ENCODE results near the gene MAPK10. TPM values are rescaled to one million over a fixed set of nuclear protein-coding genes. Genes with fewer than 3 reads are reported as not detected.

MAPK10 gene
- total and polyA plus RNA-seq, 9 of the 15 experiments (the other 6 are each of a cell fraction or from before 2014, with no cell fraction given): 0.10 to 0.53 (median 0.18) TPM; not detected in 4

DNA sequence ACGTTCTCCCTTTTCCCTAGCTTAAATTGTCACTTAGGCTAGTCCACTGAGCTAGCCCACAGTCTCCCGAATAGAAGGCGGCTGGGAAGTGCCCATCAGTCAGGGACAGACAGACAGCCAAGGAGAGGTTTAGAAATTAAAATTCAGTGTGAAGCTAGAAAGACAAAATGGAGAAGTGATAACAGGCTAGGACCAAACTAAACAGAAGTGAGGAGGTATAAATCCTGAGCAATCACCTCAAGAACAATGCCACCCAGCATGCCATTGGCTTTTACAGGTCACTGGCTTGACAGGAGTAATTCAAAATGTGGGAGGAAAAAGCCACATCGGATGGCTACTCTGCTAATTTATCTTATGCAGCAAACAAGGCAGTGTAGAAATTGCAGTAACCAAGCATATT is 138.9 kb downstream of the MAPK10 start (continued):
- TF ChIP-seq DIDO1 (tag; IDR thresholded peaks at IDR 0.05; ENCODE audit: low read depth) (no peak), ZNF778 (CRISPR knock-in tag; IDR thresholded peaks at IDR 0.05) (no peak), MYC (IDR thresholded peaks at IDR 0.05; ENCODE audit: low read depth, low read length) (no peak), MYC (CRISPR knock-in tag; IDR thresholded peaks at IDR 0.05; ENCODE audit: borderline replicate concordance, low read depth) (no peak), XRCC5 (IDR thresholded peaks at IDR 0.05; ENCODE audit: low read depth, low read length) (no peak)
- TF ChIP-seq, protein P1, sequence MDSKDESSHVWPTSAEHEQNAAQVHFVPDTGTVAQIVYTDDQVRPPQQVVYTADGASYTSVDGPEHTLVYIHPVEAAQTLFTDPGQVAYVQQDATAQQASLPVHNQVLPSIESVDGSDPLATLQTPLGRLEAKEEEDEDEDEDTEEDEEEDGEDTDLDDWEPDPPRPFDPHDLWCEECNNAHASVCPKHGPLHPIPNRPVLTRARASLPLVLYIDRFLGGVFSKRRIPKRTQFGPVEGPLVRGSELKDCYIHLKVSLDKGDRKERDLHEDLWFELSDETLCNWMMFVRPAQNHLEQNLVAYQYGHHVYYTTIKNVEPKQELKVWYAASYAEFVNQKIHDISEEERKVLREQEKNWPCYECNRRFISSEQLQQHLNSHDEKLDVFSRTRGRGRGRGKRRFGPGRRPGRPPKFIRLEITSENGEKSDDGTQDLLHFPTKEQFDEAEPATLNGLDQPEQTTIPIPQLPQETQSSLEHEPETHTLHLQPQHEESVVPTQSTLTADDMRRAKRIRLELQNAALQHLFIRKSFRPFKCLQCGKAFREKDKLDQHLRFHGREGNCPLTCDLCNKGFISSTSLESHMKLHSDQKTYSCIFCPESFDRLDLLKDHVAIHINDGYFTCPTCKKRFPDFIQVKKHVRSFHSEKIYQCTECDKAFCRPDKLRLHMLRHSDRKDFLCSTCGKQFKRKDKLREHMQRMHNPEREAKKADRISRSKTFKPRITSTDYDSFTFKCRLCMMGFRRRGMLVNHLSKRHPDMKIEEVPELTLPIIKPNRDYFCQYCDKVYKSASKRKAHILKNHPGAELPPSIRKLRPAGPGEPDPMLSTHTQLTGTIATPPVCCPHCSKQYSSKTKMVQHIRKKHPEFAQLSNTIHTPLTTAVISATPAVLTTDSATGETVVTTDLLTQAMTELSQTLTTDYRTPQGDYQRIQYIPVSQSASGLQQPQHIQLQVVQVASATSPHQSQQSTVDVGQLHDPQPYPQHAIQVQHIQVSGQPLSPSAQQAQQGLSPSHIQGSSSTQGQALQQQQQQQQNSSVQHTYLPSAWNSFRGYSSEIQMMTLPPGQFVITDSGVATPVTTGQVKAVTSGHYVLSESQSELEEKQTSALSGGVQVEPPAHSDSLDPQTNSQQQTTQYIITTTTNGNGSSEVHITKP (IDR thresholded peaks at IDR 0.05; ENCODE audit: partially characterized antibody): no peak

DNA sequence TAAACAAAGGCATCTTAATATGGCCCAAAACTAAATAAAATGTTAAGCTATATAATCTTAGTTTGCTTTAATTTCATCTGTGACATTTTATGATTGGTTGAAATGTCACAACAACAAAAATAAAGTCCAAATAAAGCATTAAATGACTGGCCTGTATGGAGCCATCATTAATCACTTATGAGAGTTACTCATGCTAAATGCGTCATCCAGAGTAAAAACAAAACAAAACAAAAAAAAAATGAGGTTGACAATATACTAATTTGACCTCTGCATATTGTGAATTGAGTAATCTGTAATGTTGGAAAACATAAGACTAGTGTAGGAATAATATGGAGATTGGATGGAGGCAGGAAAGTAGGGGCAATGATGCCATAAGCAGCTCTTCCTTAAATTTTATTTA is 139.7 kb downstream of the MAPK10 start:
- H3K4me3 ChIP-seq: no peak overlapping the region
- no peaks in the 10 kb centered on the region for H3K9me1 ChIP-seq (ENCODE audit: control insufficient read depth, insufficient read depth, low read length)
- DNase-seq (ENCODE audit: extremely low read depth in 1 of 4, low spot score in 3 of 4): no peak
- no peaks in the 10 kb centered on the region for H3K27me3 ChIP-seq (ENCODE audit: control insufficient read depth in 2 of 2, insufficient read depth in 2 of 2, low read length in 2 of 2)
- no peaks in the 10 kb centered on the region for H3K9me3 ChIP-seq (replicated peaks; ENCODE audit: control insufficient read depth, insufficient read depth, low read depth, low read length)
- H3K36me3 ChIP-seq (ENCODE audit: control insufficient read depth, insufficient read depth, low read length): no peaks in the 10 kb centered on the region
- no peak overlapping the region for H2AFZ ChIP-seq (ENCODE audit: low read depth, low read length)
- H3K27ac ChIP-seq (ENCODE audit: extremely low read depth, low read depth, low read length): no peak overlapping the region
- no peak overlapping the region for H3K4me2 ChIP-seq (ENCODE audit: insufficient read depth, low read length)
- no peak for FAIRE-seq
- WGBS (ENCODE audit: insufficient coverage, low coverage, missing lambda C conversion rate): 5% methylated on average over 1 of the region's 1 CpG
- intact Hi-C loops (cut with micrococcal nuclease) (loop anchor here (5.0 to 10.0 kb wide), 2 partner anchors 175 to 423 kb away; no protein-coding TSS in a partner anchor), in situ Hi-C loops (cut with MboI) (no loop called here)
- H3K79me2 ChIP-seq (ENCODE audit: control insufficient read depth, insufficient read depth, low read length): no peaks in the 10 kb centered on the region
- H4K20me1 ChIP-seq (replicated peaks; ENCODE audit: control insufficient read depth, insufficient read depth, low read length): no peaks in the 10 kb centered on the region
- H3K9ac ChIP-seq (ENCODE audit: insufficient read depth in 1 of 2, low read depth in 2 of 2, low read length in 2 of 2): no peak overlapping the region
- POLR2A ChIA-PET: no interaction called here
- no TSS peak for BruUV-seq (replicated peaks)
- H3K4me1 ChIP-seq (replicated peaks in 1 of 2; ENCODE audit: control insufficient read depth in 2 of 2, insufficient read depth in 2 of 2, low read length in 2 of 2): no peaks in the 10 kb centered on the region
- CTCF ChIA-PET (ENCODE audit: low intra/inter-chr PET ratio): no interaction called here
- no peak for ATAC-seq
- TF ChIP-seq ZNF77 (CRISPR knock-in tag; IDR thresholded peaks at IDR 0.05) (no peak), LCOR (CRISPR knock-in tag; IDR thresholded peaks at IDR 0.05) (no peak)
- TF ChIP-seq, protein P2, sequence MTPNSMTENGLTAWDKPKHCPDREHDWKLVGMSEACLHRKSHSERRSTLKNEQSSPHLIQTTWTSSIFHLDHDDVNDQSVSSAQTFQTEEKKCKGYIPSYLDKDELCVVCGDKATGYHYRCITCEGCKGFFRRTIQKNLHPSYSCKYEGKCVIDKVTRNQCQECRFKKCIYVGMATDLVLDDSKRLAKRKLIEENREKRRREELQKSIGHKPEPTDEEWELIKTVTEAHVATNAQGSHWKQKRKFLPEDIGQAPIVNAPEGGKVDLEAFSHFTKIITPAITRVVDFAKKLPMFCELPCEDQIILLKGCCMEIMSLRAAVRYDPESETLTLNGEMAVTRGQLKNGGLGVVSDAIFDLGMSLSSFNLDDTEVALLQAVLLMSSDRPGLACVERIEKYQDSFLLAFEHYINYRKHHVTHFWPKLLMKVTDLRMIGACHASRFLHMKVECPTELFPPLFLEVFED (CRISPR knock-in tag; conservative IDR thresholded peaks at IDR 0.05): no peak
- TF ChIP-seq, protein P3, sequence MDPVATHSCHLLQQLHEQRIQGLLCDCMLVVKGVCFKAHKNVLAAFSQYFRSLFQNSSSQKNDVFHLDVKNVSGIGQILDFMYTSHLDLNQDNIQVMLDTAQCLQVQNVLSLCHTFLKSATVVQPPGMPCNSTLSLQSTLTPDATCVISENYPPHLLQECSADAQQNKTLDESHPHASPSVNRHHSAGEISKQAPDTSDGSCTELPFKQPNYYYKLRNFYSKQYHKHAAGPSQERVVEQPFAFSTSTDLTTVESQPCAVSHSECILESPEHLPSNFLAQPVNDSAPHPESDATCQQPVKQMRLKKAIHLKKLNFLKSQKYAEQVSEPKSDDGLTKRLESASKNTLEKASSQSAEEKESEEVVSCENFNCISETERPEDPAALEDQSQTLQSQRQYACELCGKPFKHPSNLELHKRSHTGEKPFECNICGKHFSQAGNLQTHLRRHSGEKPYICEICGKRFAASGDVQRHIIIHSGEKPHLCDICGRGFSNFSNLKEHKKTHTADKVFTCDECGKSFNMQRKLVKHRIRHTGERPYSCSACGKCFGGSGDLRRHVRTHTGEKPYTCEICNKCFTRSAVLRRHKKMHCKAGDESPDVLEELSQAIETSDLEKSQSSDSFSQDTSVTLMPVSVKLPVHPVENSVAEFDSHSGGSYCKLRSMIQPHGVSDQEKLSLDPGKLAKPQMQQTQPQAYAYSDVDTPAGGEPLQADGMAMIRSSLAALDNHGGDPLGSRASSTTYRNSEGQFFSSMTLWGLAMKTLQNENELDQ (CRISPR knock-in tag; IDR thresholded peaks at IDR 0.05; ENCODE audit: borderline replicate concordance): no peak
- TF ChIP-seq, protein P4, sequence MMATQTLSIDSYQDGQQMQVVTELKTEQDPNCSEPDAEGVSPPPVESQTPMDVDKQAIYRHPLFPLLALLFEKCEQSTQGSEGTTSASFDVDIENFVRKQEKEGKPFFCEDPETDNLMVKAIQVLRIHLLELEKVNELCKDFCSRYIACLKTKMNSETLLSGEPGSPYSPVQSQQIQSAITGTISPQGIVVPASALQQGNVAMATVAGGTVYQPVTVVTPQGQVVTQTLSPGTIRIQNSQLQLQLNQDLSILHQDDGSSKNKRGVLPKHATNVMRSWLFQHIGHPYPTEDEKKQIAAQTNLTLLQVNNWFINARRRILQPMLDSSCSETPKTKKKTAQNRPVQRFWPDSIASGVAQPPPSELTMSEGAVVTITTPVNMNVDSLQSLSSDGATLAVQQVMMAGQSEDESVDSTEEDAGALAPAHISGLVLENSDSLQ (IDR thresholded peaks at IDR 0.05): no peak
- TF ChIP-seq, protein P5, sequence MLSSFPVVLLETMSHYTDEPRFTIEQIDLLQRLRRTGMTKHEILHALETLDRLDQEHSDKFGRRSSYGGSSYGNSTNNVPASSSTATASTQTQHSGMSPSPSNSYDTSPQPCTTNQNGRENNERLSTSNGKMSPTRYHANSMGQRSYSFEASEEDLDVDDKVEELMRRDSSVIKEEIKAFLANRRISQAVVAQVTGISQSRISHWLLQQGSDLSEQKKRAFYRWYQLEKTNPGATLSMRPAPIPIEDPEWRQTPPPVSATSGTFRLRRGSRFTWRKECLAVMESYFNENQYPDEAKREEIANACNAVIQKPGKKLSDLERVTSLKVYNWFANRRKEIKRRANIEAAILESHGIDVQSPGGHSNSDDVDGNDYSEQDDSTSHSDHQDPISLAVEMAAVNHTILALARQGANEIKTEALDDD (IDR thresholded peaks at IDR 0.05): no peak
